Astrocyte (in vitro differentiated cells and primary cell): Measurements from ENCODE around the gene KANSL2.

Experiments used
- CTCF ChIP-seq: IDR thresholded peaks from 2 replicates; pipeline ENCODE4 v1.5.1; 2011; ENCODE audit warnings: low read depth, mild to moderate bottlenecking, inconsistent platforms, low read length, moderate library complexity; ENCODE audit not compliant: insufficient read depth
- EZH2 ChIP-seq: IDR thresholded peaks from 2 replicates; pipeline ENCODE4 v1.6.1; 2012; ENCODE audit warnings: mild to moderate bottlenecking, low read length, inconsistent platforms; ENCODE audit not compliant: insufficient read depth

DNA sequence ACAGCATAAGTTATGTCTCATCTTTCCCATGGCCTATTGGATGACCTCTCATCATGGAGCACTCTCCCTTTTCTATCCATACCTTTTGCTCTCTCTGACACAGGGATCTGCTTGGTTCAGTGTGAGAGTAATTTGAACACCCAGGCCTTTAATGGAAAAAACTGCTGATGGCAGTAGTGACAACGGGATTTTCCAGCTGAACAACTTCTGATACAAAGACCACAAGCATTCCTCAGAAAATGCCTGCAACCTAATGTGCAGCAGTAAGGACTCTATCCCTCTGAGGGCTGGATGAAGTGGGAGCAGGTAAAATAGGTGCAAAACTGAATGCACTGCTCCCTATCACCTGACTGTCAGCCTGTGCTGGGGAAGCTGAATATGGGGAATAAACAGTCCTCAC lies 51.0 kb downstream of the KANSL2 start:
- TF ChIP-seq CTCF (no peak), EZH2 (no peak)
